Adrenal gland (tissue), 5 donors: ENCODE results near the gene TRIM8.

Experiments used
- CTCF ChIP-seq, 6 experiments: fragments of 450-650 bp in 4 of 6; fragments of 200-600 bp in 2 of 6; sonication (generic) in 1 of 6; IDR thresholded peaks; 1 replicate in 5 of 6; 2 replicates in 1 of 6; pipeline versions ENCODE4 v1.5.1 to v1.8.0; 2016 to 2021; ENCODE audit warnings: antibody characterized with exemption in 6 of 6, mild to moderate bottlenecking in 2 of 6, moderate library complexity in 1 of 6
- POLR2A ChIP-seq, 2 donors: fragments of 450-650 bp; IDR thresholded peaks; one replicate each; pipeline ENCODE4 v1.6.1; 2017; ENCODE audit warnings: antibody characterized with exemption in 2 of 2, mild to moderate bottlenecking in 2 of 2, moderate library complexity in 1 of 2
- donor health status: DM: no; HTN: no; CAD: no.

DNA sequence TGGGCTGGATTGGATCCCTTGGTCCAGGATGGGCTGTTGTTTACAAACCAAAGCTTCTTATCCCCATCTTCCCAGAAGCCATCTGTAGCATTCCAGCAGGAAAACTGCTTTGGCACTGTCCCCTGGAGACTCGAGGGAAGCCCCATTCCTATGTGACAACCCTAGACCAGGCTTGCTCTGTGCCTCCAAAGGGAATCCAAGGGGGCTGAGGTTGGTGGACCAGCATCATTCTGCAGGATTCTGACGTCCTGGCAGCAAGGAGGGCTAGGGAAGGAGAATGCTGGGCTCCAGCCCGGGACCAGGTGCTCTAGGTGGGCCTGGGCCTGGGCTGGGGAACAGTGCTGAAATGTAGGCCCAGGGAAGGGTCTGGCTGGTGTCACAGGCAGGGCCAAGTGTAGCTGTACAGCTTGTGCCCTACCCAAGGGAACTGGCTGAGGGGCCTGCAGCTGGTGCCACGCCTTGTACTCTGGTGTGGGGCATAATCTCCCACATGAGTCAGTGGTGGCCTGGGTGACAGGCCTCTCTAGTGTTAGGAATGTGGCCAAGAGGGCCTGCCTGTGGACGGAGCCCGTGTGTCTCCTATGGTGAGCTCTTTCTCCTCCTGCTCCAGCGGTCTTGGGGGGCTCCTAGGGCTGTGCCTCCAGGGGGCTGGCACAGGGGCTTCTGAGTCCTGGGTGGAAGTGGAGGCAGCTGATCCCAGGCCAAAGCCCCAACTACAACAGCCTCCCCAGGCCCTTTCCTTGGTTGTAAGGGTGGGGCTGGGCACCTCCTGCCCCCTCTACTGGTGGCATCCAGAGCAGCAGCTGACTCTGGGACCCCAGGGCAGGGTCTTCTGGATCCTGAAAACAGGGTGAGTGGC lies 25.2 kb downstream of the TRIM8 start:
- peak in 3 of 6 experiments; percentile 23 to 34 (median 29) for TF ChIP-seq CTCF (IDR thresholded peaks at IDR 0.05)
- TF ChIP-seq POLR2A (IDR thresholded peaks at IDR 0.05), result no peak
